Activated naive CD4-positive, alpha-beta T cell treated with anti-CD3 and anti-CD28 coated beads, Interleukin-2, amount 10 ng/mL, durations not matched to agents 7 days and 5 days (primary cell): Measurements from ENCODE around the gene SLC25A39.
A peak's percentile ranks its signal among the peaks of the same experiment; 100 is the strongest.

Experiments
- CTCF ChIA-PET: fragments of 350-600 bp; sonication (Branson Sonifier 250); formaldehyde crosslinking; loops from one replicate; lab custom pipeline; 2021; ENCODE audit warnings: antibody characterized with exemption; lab: Charles Lee
- DNase-seq: peaks from one replicate; pipeline ENCODE4 v3.0.0-alpha.2; 2020
- H3K27ac Mint-ChIP-seq: one replicate; pipeline ENCODE4 v1.8.0; 2021; ENCODE audit warnings: mild to moderate bottlenecking, moderate library complexity, mixed read lengths
- H3K27me3 Mint-ChIP-seq: one replicate; pipeline ENCODE4 v1.8.0; 2021; ENCODE audit warnings: mild to moderate bottlenecking, mixed read lengths
- H3K36me3 Mint-ChIP-seq: one replicate; pipeline ENCODE4 v1.8.0; 2021; ENCODE audit warnings: mixed read lengths
- H3K4me1 Mint-ChIP-seq: one replicate; pipeline ENCODE4 v1.8.0; 2021; ENCODE audit warnings: mixed read lengths
- H3K4me3 Mint-ChIP-seq: one replicate; pipeline ENCODE4 v1.8.0; 2021; ENCODE audit warnings: mild to moderate bottlenecking, moderate library complexity, mixed read lengths
- H3K9me3 Mint-ChIP-seq: one replicate; pipeline ENCODE4 v1.8.0; 2021; ENCODE audit warnings: mixed read lengths

SLC25A39 gene

GRCh38 chr17:44310188-44310587 is 14.4 kb downstream of the SLC25A39 start:
- CTCF ChIA-PET = no interaction called here
- Mint-ChIP-seq H3K4me1 (peaks cover 20% of the 10 kb centered on the region), H3K4me3 (no peak overlapping the region)

GRCh38 chr17:44309472-44309871 is 15.2 kb downstream of the SLC25A39 start:
- DNase-seq = no peak
- H3K27me3 Mint-ChIP-seq = peaks cover 93% of the 10 kb centered on the region
- H3K27ac Mint-ChIP-seq = no peak overlapping the region
- H3K9me3 Mint-ChIP-seq = no peaks in the 10 kb centered on the region
- H3K4me1 Mint-ChIP-seq = peaks cover 20% of the 10 kb centered on the region
- CTCF ChIA-PET = no interaction called here
- H3K36me3 Mint-ChIP-seq = no peaks in the 10 kb centered on the region
- H3K4me3 Mint-ChIP-seq = no peak overlapping the region

More at GRCh38 chr17:44310188-44310587, 14.4 kb downstream of the SLC25A39 start:
- H3K27ac Mint-ChIP-seq = no peak overlapping the region
- H3K9me3 Mint-ChIP-seq = no peaks in the 10 kb centered on the region
- no peak for DNase-seq
- peaks cover 94% of the 10 kb centered on the region for H3K27me3 Mint-ChIP-seq
- no peaks in the 10 kb centered on the region for H3K36me3 Mint-ChIP-seq

GRCh38 chr17:44308865-44309264 is 15.8 kb downstream of the SLC25A39 start:
- CTCF ChIA-PET = no interaction called here
- Mint-ChIP-seq H3K4me3 (peak overlapping the region; percentile 38), H3K36me3 (no peaks in the 10 kb centered on the region), H3K4me1 (peaks cover 21% of the 10 kb centered on the region), H3K27ac (no peak overlapping the region), H3K27me3 (peaks cover 92% of the 10 kb centered on the region), H3K9me3 (no peaks in the 10 kb centered on the region)
- peak; percentile 41 for DNase-seq

GRCh38 chr17:44308320-44308818 is 16.3 kb downstream of the SLC25A39 start, which contains the start of gene RUNDC3A:
RUNDC3A (plus strand) TSS chr17:44308601; CDS start chr17:44308833, 232 bp downstream.
- no peaks in the 10 kb centered on the region for H3K36me3 Mint-ChIP-seq

GRCh38 chr17:44307387-44308186 is 17.0 kb downstream of the SLC25A39 start:
- no peak overlapping the region for H3K27ac Mint-ChIP-seq
- H3K4me1 Mint-ChIP-seq = peaks cover 21% of the 10 kb centered on the region
- H3K27me3 Mint-ChIP-seq = peaks cover 85% of the 10 kb centered on the region
- no peak overlapping the region for H3K4me3 Mint-ChIP-seq
- CTCF ChIA-PET = no interaction called here
- H3K9me3 Mint-ChIP-seq = no peaks in the 10 kb centered on the region
- no peak for DNase-seq
- no peaks in the 10 kb centered on the region for H3K36me3 Mint-ChIP-seq

More at GRCh38 chr17:44308320-44308818, 16.3 kb downstream of the SLC25A39 start, which contains the start of gene RUNDC3A:
- peaks cover 92% of the 10 kb centered on the region for H3K27me3 Mint-ChIP-seq
- H3K27ac Mint-ChIP-seq = no peak within 1 kb of the TSS
- H3K4me1 Mint-ChIP-seq = peaks cover 21% of the 10 kb centered on the region
- DNase-seq = peak; percentile 91
- peak within 1 kb of the TSS; percentile 38 for H3K4me3 Mint-ChIP-seq
- CTCF ChIA-PET = no interaction called here
- no peaks in the 10 kb centered on the region for H3K9me3 Mint-ChIP-seq

GRCh38 chr17:44304651-44305050 is 20.0 kb downstream of the SLC25A39 start:
- Mint-ChIP-seq H3K9me3 (no peaks in the 10 kb centered on the region), H3K27me3 (peaks cover 67% of the 10 kb centered on the region), H3K4me3 (no peak overlapping the region), H3K4me1 (peaks cover 16% of the 10 kb centered on the region), H3K36me3 (no peaks in the 10 kb centered on the region), H3K27ac (no peak overlapping the region)
- no peak for DNase-seq
- CTCF ChIA-PET = no interaction called here

GRCh38 chr17:44297975-44298374 is 26.6 kb downstream of the SLC25A39 start:
- Mint-ChIP-seq H3K27me3 (peaks cover 24% of the 10 kb centered on the region), H3K36me3 (no peaks in the 10 kb centered on the region), H3K27ac (no peak overlapping the region), H3K4me3 (no peak overlapping the region), H3K4me1 (no peaks in the 10 kb centered on the region), H3K9me3 (no peaks in the 10 kb centered on the region)
- no peak for DNase-seq
- CTCF ChIA-PET = no interaction called here

- peaks cover 29% of the 10 kb centered on the region for H3K27me3 Mint-ChIP-seq
- no peak overlapping the region for H3K4me3 Mint-ChIP-seq
- H3K9me3 Mint-ChIP-seq = no peaks in the 10 kb centered on the region
- H3K36me3 Mint-ChIP-seq = no peaks in the 10 kb centered on the region
- CTCF ChIA-PET = no interaction called here
- DNase-seq = no peak
- no peaks in the 10 kb centered on the region for H3K4me1 Mint-ChIP-seq
- no peak overlapping the region for H3K27ac Mint-ChIP-seq
Observed at GRCh38 chr17:44293509-44294226, 31.0 kb downstream of the SLC25A39 start.

- peaks cover 30% of the 10 kb centered on the region for H3K27me3 Mint-ChIP-seq
- no peak overlapping the region for H3K27ac Mint-ChIP-seq
- DNase-seq = no peak
- no peak overlapping the region for H3K4me3 Mint-ChIP-seq
- CTCF ChIA-PET = no interaction called here
- H3K36me3 Mint-ChIP-seq = no peaks in the 10 kb centered on the region
- no peaks in the 10 kb centered on the region for H3K4me1 Mint-ChIP-seq
- no peaks in the 10 kb centered on the region for H3K9me3 Mint-ChIP-seq
Observed at GRCh38 chr17:44287651-44288050, 37.0 kb downstream of the SLC25A39 start.

GRCh38 chr17:44284024-44284400 is 40.6 kb downstream of the SLC25A39 start:
- Mint-ChIP-seq H3K36me3 (no peaks in the 10 kb centered on the region), H3K4me1 (peaks cover 10% of the 10 kb centered on the region), H3K9me3 (no peaks in the 10 kb centered on the region), H3K27me3 (peaks cover 38% of the 10 kb centered on the region), H3K4me3 (no peak overlapping the region), H3K27ac (no peak overlapping the region)
- CTCF ChIA-PET = no interaction called here
- DNase-seq = no peak

GRCh38 chr17:44283344-44284023 is 41.1 kb downstream of the SLC25A39 start:
- Mint-ChIP-seq H3K4me3 (no peak overlapping the region), H3K36me3 (no peaks in the 10 kb centered on the region), H3K9me3 (no peaks in the 10 kb centered on the region), H3K4me1 (peaks cover 10% of the 10 kb centered on the region), H3K27me3 (peaks cover 36% of the 10 kb centered on the region), H3K27ac (no peak overlapping the region)
- CTCF ChIA-PET = no interaction called here
- DNase-seq = no peak

GRCh38 chr17:44282264-44282663 is 42.4 kb downstream of the SLC25A39 start:
- H3K27me3 Mint-ChIP-seq = peaks cover 28% of the 10 kb centered on the region
- H3K4me3 Mint-ChIP-seq = no peak overlapping the region
- CTCF ChIA-PET = no interaction called here
- peaks cover 10% of the 10 kb centered on the region for H3K4me1 Mint-ChIP-seq
- no peak for DNase-seq
- no peak overlapping the region for H3K27ac Mint-ChIP-seq
- H3K36me3 Mint-ChIP-seq = no peaks in the 10 kb centered on the region
- no peaks in the 10 kb centered on the region for H3K9me3 Mint-ChIP-seq

- H3K36me3 Mint-ChIP-seq = no peaks in the 10 kb centered on the region
Observed at GRCh38 chr17:44281570-44281969, 43.1 kb downstream of the SLC25A39 start.

GRCh38 chr17:44280392-44280937 is 44.2 kb downstream of the SLC25A39 start:
- DNase-seq = no peak
- Mint-ChIP-seq H3K36me3 (no peaks in the 10 kb centered on the region), H3K27ac (no peak overlapping the region), H3K4me3 (no peak overlapping the region), H3K27me3 (peaks cover 35% of the 10 kb centered on the region), H3K9me3 (no peaks in the 10 kb centered on the region), H3K4me1 (peaks cover 10% of the 10 kb centered on the region)
- CTCF ChIA-PET = no interaction called here

More at GRCh38 chr17:44281570-44281969, 43.1 kb downstream of the SLC25A39 start:
- CTCF ChIA-PET = no interaction called here
- no peak for DNase-seq
- peaks cover 10% of the 10 kb centered on the region for H3K4me1 Mint-ChIP-seq
- H3K4me3 Mint-ChIP-seq = no peak overlapping the region
- H3K27ac Mint-ChIP-seq = no peak overlapping the region
- H3K9me3 Mint-ChIP-seq = no peaks in the 10 kb centered on the region
- peaks cover 33% of the 10 kb centered on the region for H3K27me3 Mint-ChIP-seq
